Progenitor cell of endocrine pancreas (in vitro differentiated cells): ENCODE results near the gene FBXL15. TPM values are rescaled to one million over a fixed set of nuclear protein-coding genes. Genes with fewer than 3 reads are reported as not detected.

ENCODE experiments used
- DNase-seq: peaks from one replicate; pipeline ENCODE4 v3.0.0; 2021; ENCODE audit warnings: low spot score; ENCODE audit not compliant: unreplicated experiment
- H3K27ac Mint-ChIP-seq: 2 replicates; pipeline ENCODE4 v1.8.0; 2021; ENCODE audit warnings: mild to moderate bottlenecking, moderate library complexity, mixed read lengths
- H3K27me3 Mint-ChIP-seq: 2 replicates; pipeline ENCODE4 v1.8.0; 2021; ENCODE audit warnings: mixed read lengths
- H3K36me3 Mint-ChIP-seq: 2 replicates; pipeline ENCODE4 v1.8.0; 2022; ENCODE audit warnings: mixed read lengths; ENCODE audit not compliant: insufficient read depth
- H3K4me1 Mint-ChIP-seq: 2 replicates; pipeline ENCODE4 v1.8.0; 2021; ENCODE audit warnings: low read depth, mixed read lengths
- H3K4me3 Mint-ChIP-seq: 2 replicates; pipeline ENCODE4 v1.8.0; 2021; ENCODE audit warnings: low read depth, mild to moderate bottlenecking, moderate library complexity, mixed read lengths
- H3K9me3 Mint-ChIP-seq: 2 replicates; pipeline ENCODE4 v1.8.0; 2021; ENCODE audit warnings: low read depth, mixed read lengths
- total RNA-seq: library from RNA; stranded (reverse); gene quantifications from 2 replicates; pipeline ENCODE4 v1.2.1, GENCODE V29; 2021
- TF ChIP-seq, protein P1 (sequence below): fragments of 200-600 bp; sonication (generic); IDR thresholded peaks from one replicate; pipeline ENCODE4 v1.5.0; 2021; ENCODE audit warnings: antibody characterized with exemption, mild to moderate bottlenecking; ENCODE audit not compliant: unreplicated experiment

The FBXL15 gene
- total RNA-seq, 1 donor from 2014 or later, result 14.0 TPM

GRCh38 chr10:102398172-102399020 is 22.2 kb upstream of the FBXL15 start:
- no peak for DNase-seq
- no peaks in the 10 kb centered on the region for H3K9me3 Mint-ChIP-seq
- no peak overlapping the region for H3K27ac Mint-ChIP-seq
- H3K4me1 Mint-ChIP-seq, result peaks cover 10% of the 10 kb centered on the region
- peak overlapping the region; percentile 55 for H3K4me3 Mint-ChIP-seq
- H3K36me3 Mint-ChIP-seq, result no peaks in the 10 kb centered on the region
- TF ChIP-seq, protein P1, sequence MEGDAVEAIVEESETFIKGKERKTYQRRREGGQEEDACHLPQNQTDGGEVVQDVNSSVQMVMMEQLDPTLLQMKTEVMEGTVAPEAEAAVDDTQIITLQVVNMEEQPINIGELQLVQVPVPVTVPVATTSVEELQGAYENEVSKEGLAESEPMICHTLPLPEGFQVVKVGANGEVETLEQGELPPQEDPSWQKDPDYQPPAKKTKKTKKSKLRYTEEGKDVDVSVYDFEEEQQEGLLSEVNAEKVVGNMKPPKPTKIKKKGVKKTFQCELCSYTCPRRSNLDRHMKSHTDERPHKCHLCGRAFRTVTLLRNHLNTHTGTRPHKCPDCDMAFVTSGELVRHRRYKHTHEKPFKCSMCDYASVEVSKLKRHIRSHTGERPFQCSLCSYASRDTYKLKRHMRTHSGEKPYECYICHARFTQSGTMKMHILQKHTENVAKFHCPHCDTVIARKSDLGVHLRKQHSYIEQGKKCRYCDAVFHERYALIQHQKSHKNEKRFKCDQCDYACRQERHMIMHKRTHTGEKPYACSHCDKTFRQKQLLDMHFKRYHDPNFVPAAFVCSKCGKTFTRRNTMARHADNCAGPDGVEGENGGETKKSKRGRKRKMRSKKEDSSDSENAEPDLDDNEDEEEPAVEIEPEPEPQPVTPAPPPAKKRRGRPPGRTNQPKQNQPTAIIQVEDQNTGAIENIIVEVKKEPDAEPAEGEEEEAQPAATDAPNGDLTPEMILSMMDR, result no peak
- peaks cover 3% of the 10 kb centered on the region for H3K27me3 Mint-ChIP-seq

GRCh38 chr10:102399217-102400021 is 21.2 kb upstream of the FBXL15 start:
- no peaks in the 10 kb centered on the region for H3K9me3 Mint-ChIP-seq
- H3K36me3 Mint-ChIP-seq, result no peaks in the 10 kb centered on the region
- peaks cover 8% of the 10 kb centered on the region for H3K4me1 Mint-ChIP-seq
- DNase-seq, result peak; percentile 86
- H3K27ac Mint-ChIP-seq, result no peak overlapping the region
- TF ChIP-seq, protein P1, result peak; percentile 99
- H3K4me3 Mint-ChIP-seq, result peak overlapping the region; percentile 58
- no peaks in the 10 kb centered on the region for H3K27me3 Mint-ChIP-seq

GRCh38 chr10:102400076-102400475 is 20.6 kb upstream of the FBXL15 start:
- Mint-ChIP-seq H3K27ac (no peak overlapping the region), H3K27me3 (no peaks in the 10 kb centered on the region), H3K4me1 (peaks cover 4% of the 10 kb centered on the region), H3K4me3 (no peak overlapping the region), H3K36me3 (no peaks in the 10 kb centered on the region), H3K9me3 (no peaks in the 10 kb centered on the region)
- TF ChIP-seq, protein P1, result no peak
- DNase-seq, result no peak

DNA sequence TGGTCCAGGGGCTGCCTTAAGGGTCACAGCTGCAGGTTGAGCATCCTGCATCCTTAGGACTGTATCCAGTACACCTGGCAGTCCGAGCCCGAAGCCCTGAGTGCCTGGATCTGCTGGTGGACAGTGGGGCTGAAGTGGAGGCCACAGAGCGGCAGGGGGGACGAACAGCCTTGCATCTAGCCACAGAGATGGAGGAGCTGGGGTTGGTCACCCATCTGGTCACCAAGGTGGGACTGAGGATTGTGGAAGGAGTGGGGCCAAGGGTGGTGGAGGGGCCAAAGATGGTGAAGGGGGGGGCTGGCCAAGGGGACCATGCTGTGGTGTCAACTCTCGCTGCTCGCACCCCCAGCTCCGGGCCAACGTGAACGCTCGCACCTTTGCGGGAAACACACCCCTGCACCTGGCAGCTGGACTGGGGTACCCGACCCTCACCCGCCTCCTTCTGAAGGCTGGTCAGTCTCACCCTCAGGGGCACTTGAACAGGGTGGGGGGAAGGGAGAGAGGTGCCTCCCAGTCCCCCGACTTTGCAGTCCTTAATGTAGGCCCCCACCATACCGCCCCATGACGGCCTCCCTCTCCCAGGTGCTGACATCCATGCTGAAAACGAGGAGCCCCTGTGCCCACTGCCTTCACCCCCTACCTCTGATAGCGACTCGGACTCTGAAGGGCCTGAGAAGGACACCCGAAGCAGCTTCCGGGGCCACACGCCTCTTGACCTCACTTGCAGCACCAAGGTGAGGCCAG is 19.9 kb upstream of the FBXL15 start:
- H3K27me3 Mint-ChIP-seq, result peaks cover 4% of the 10 kb centered on the region
- H3K4me3 Mint-ChIP-seq, result no peak overlapping the region
- H3K27ac Mint-ChIP-seq, result no peak overlapping the region
- H3K36me3 Mint-ChIP-seq, result no peaks in the 10 kb centered on the region
- H3K4me1 Mint-ChIP-seq, result peaks cover 4% of the 10 kb centered on the region
- H3K9me3 Mint-ChIP-seq, result no peaks in the 10 kb centered on the region
- DNase-seq, result no peak
- TF ChIP-seq, protein P1, result no peak

- H3K27ac Mint-ChIP-seq, result no peak overlapping the region
- no peaks in the 10 kb centered on the region for H3K4me1 Mint-ChIP-seq
- DNase-seq, result no peak
- H3K9me3 Mint-ChIP-seq, result no peaks in the 10 kb centered on the region
- H3K27me3 Mint-ChIP-seq, result peaks cover 10% of the 10 kb centered on the region
- no peak overlapping the region for H3K4me3 Mint-ChIP-seq
- H3K36me3 Mint-ChIP-seq, result no peaks in the 10 kb centered on the region
- TF ChIP-seq, protein P1, result no peak
These were observed 19.3 kb upstream of the FBXL15 start for GRCh38 chr10:102401342-102401654.
